HG02759 (cell line): Measurements from ENCODE around the gene MOCS2.

Experiments
- ATAC-seq: cut with Tn5 transposase; IDR thresholded peaks from one replicate; pipeline ENCODE4 v1.9.1; 2021; ENCODE audit warnings: mild to moderate bottlenecking, moderate library complexity; ENCODE audit not compliant: unreplicated experiment

Gene MOCS2

DNA sequence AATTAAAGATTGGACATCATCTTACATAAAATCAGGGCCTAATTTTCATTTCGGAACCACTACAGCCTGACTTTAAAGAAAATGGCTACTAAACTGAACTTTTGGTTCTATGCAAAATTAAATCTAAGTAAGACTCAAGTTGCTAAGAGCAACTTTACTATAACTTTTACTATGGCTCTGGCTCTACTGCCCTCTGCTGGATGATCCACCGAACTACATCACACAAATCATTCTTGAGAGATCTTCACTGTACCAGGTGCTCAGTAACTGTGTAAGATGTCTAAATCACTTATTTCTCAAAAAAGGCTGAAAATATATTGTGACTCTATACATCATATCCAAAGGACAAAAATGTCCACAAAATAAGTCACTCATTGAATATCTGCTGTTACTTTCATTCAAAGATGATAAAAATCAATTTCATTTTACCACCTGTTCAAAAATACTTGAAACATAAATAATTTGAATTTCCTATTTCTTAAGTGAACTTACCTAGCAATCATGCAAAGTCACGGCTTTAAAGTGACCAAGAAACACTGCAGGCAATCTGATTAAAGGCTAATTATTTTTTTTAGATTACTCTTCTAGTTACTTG is 13.5 kb downstream of the MOCS2 start:
- peak; percentile 86 for ATAC-seq

GRCh38 chr5:53095217-53095616 is 14.3 kb downstream of the MOCS2 start:
- ATAC-seq, result no peak

GRCh38 chr5:53092242-53092641 is 17.3 kb downstream of the MOCS2 start:
- ATAC-seq, result no peak

GRCh38 chr5:53091289-53091688 is 18.3 kb downstream of the MOCS2 start:
- ATAC-seq, result no peak

DNA sequence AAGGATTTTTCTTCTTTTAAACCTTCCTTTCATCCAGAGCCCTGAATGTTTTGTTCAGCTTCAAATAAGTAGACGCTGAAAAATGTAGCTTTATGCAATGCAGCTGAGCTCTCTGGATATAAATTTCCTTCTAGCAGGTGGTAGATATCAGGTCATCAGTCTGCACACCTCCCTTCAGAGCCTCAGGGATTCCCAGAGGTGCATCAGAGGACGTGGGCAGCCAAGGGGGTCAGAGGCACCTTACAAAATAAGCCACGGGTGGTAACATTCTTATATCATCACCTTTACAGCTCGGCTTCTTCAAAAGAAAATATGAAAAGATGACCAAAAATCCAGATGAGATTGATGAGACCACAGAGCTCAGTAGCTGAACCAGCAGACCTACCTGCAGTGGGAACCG is 19.3 kb downstream of the MOCS2 start:
- ATAC-seq, result no peak

GRCh38 chr5:53089481-53089991 is 20.0 kb downstream of the MOCS2 start:
- peak; percentile 68 for ATAC-seq

- ATAC-seq, result no peak
Observed at GRCh38 chr5:53087621-53088121, 21.9 kb downstream of the MOCS2 start.

- no peak for ATAC-seq
Observed at GRCh38 chr5:53087171-53087570, 22.4 kb downstream of the MOCS2 start.

DNA sequence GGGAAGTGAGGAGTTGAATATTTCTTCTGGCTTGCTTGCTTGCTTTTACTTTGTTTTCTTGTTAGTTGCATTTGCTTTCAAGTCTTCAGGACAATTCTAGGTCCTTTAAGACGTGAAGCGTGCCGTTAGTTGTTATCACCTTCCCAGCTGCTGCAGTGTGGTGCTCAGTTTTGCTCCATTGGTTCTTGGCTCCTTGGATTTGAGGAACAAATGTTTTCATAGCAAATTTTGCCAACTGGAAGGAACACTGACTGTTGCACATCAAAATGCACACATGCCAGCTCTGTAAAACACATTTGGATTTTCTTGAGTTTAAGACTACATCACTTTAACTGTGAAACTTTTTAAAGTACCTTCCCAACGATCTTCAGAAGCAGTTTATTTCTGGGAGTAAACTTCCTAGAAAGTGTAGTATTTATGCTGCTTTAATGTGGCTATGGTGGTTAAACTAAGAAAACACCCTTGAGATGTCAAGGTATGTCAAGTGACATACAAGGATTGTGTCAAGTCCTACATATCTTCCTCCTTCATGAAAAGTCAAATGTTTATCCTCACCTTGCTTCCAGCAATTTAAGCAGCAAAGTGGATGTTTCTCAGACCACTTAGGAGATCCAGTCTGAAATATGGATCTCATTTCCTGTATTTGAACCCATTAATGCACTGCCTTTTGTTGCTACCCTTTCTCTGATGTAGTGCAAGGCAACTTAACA is 24.9 kb downstream of the MOCS2 start:
- no peak for ATAC-seq

- ATAC-seq, result no peak
Observed at GRCh38 chr5:53083927-53084326, 25.6 kb downstream of the MOCS2 start.

- ATAC-seq, result no peak
Observed at GRCh38 chr5:53080271-53080670, 29.3 kb downstream of the MOCS2 start.

GRCh38 chr5:53076014-53076583 is 33.5 kb downstream of the MOCS2 start:
- no peak for ATAC-seq

DNA sequence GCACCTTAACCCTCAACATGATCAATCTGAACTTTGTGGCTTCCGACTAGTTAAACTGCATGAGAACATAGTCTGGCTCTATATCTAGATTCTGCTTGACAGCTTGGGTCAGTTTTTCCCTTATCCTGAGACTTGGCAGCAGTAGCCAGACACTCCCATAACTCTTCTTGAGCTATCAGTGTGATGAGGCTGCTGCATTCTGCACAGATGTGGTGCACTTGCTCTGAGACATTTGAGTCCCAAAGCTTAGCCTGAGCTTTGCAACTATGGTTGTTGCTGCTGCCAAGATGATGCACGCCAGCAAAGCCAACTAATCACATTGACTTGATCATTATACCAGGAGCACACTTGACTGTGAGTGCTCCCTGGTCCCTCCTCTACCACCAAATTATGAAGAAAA is 36.2 kb downstream of the MOCS2 start:
- no peak for ATAC-seq

GRCh38 chr5:53071738-53072137 is 37.8 kb downstream of the MOCS2 start:
- no peak for ATAC-seq

DNA sequence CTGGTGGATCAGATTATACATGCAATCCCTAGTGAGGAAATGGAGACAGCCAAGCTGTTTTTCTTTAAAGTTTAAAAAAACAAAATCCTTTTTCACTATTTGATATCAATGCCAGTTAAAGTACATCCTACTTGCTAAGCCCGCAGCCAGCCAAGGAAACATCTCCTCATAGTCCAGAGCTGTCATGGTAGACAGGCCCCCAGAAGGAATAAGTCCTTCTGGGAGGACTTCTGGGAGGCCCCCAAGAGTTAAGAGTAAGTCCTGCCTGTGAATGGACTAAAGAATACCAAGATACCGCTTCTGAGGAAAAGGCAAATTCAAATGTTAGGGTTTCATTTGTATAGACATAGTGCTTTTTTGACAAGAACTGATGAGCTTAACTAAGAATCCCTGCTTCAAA is 38.3 kb downstream of the MOCS2 start:
- ATAC-seq, result no peak

- ATAC-seq, result no peak
Observed at GRCh38 chr5:53069626-53070025, 39.9 kb downstream of the MOCS2 start.

DNA sequence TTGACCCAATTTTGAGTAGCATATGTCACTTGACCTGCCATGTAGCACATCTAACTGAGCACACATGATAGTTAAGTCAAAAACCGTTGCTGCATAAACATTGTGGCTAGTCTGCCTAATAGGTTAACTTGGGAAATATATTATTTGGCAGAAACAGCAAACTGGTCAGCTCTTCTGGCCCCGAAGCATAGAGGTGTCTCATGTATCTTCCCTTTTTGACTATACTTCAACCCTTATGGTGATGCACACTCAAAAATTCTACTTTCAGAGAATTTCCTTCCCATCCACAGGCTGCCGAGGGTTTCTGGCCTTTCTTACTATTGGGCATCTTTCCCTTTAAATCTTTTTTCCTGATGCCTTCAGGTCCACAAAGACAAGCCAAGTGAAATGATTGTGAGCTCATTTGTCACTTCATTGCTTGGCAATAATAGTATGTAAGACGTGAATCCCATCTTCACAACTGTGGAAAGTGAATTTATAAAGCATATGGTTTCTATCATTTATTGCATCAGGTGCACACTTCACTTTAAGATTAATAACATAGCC is 41.2 kb downstream of the MOCS2 start:
- ATAC-seq, result no peak

GRCh38 chr5:53067641-53068040 is 41.9 kb downstream of the MOCS2 start:
- no peak for ATAC-seq

DNA sequence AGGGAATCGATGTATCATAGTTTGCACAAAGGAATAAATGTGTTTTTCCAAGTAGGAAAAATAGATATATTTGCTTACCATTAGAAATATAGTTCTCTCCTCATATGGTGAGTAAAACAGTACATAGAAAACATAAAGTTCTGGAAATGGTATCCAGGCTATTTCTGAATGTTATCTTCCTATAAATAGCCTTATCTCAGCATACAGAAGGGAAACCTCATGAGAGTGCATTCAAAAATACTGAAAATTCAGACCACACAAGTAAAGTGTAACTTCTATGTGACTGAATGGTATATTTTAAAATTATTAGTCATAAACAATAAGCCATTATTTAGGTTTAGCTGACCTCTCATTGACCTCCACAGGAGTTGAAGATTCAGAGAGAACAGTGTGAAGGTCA is 43.5 kb downstream of the MOCS2 start:
- ATAC-seq, result no peak

- no peak for ATAC-seq
Observed at GRCh38 chr5:53063791-53064190, 45.8 kb downstream of the MOCS2 start.

DNA sequence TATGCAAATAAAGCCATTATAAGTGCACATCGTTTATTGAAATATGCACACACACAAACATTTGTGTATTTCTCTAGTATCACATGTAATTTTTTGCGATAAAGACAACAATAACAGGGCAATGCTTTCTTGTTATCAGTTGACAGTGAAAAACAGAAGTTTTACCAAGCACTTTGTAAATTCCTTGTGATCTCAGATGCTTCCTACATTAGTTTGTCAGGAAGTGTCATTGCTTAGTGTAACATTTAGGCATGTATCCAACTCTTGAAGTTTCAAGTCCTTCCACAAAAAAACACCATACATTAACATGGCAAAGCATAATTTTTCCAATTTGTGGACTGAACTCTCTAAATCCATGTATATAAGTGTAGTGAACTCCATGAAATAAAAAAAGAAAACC is 46.4 kb downstream of the MOCS2 start:
- no peak for ATAC-seq

DNA sequence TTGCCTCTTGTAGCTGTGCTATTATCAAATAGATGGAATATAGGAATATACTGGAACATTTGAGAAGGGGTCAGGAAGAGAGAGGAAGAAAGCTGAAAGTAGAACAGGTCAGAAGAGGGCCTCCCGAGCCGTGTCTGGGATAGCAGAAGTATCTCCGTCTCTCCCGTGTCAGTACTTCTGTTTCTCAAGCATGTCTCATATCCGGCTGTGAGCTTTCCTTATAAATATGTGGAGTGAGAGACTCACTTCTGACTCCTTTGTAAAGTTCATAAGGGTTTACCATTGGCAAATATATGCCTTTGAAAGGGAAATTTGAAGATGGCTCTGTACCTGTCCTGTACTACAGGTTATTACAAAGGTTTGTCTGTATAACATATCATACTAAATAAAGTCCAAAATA is 50.3 kb downstream of the MOCS2 start:
- ATAC-seq, result no peak
